ENCODE results near the gene ARL5A.

- no peak for TF ChIP-seq CTCF (conservative IDR thresholded peaks at IDR 0.05 in 1 of 2, IDR thresholded peaks at IDR 0.05 in 1 of 2; ENCODE audit: low read depth in 1 of 2, low read length in 2 of 2)
- no peak for TF ChIP-seq EZH2 (IDR thresholded peaks at IDR 0.05; ENCODE audit: low read length, missing control alignments)
Measured at GRCh38 chr2:151851761-151852160, 23.5 kb upstream of the ARL5A start.

Data from fibroblast of lung (primary cell).